HG02981 (cell line): ENCODE results near the gene DUSP16.
"Not testable (repeated sequence)": the region's sequence is repeated elsewhere in the genome, so short reads cannot be mapped to it uniquely, and the experiment has no call there.

ENCODE experiments used
- ATAC-seq: cut with Tn5 transposase; IDR thresholded peaks from one replicate; pipeline ENCODE4 v1.9.1; 2021; ENCODE audit warnings: mild to moderate bottlenecking, moderate library complexity; ENCODE audit not compliant: unreplicated experiment

The DUSP16 gene

DNA sequence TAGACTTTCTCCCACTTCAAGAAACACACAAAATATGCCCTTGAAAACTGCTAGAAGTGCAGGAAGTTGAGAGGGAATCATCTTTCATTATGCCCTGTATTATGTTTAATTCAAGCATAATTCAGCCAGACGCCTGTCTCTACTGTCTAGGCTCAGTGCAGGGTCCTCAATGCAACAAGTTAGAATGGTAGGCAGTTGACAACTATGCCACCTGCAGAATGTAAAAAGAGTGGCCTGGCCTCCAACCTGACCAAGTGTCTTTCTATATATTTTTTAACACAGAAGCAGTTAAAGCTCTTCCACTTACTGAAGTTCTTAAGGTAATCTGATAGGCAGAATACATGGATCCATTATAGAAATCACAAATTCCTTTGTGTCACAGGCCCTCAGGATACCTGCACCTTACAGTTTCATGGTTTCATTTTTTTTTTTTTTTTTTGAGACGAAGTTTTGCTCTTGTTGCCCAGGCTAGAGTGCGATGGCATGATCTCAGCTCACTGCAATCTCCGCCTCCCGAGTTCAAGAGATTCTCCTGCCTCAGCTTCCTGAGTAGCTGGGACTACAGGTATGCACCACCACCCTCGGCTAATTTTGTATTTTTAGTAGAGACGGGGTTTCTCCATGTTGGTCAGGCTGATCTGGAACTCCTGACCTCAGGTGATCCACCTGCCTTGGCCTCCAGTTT lies 60.4 kb downstream of the DUSP16 start:
- not testable (repeated sequence) for ATAC-seq

DNA sequence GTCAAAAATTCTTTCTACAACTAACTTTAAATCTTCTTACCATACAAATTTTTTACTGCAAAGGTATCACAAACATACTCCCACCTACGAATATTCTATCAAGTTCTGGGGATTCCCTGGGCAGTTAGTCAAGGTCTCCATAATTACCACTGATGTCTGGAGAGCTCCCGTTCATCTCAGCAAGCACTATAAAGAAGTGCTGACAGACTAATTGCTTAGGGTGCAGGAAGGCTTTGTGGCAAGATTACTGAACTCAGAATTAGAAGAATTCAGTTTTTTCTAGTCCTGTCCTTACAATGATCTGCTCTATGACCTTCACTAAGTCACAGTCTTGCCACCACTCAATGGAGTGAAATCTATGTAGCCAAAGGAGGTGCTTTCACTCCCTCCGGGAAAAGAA lies 61.5 kb downstream of the DUSP16 start:
- ATAC-seq = no peak

DNA sequence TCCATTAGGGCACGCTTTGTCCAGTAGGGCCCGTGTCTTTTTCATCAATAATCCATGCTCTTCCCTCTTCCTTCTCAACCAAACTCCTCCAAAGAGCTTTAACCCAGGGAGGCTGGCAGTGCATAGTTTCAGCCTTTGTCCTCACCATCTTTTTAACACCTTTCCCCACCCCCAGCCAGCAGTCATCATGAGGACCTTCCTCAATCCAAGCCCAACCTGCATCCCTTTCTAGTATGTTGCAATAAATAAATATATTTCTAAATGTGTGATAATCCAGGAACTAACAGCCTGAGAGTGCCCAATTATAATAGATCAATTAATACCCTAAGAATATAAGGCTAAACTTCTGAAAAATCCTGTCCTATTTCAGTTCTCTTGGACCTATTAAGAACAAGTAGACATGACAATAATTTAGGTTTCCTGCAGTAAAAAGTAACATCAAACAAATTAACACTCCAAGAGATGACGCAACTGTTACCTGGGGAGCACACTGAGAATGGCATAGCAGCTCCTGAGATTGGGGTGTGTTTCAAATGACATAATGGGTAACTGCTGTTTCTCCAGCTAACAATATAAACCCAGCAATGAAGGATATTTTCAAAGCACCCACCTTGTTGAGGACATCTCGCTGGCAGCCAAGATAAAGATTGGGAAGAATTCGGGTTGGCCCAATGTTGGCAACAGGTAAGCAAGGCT lies 62.6 kb downstream of the DUSP16 start:
- no peak for ATAC-seq

DNA sequence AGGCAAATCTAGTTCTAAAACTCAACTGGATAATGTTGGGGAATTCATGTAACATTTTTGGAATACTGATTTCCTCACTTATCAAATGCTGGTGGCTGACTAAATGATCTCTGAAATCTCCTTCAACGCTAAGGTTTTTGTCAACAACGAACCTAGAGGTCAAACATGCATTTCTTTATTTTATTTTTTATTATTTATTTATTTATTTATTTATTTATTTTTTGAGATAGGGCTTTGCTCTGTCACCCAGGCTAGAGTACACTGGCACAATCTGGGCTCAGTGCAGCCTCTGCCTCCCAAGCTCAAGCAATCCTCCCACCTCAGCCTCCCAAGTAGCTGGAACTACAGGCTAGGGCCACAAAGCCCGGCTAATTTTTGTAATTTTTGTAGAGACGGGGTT lies 64.5 kb downstream of the DUSP16 start:
- ATAC-seq = no peak

DNA sequence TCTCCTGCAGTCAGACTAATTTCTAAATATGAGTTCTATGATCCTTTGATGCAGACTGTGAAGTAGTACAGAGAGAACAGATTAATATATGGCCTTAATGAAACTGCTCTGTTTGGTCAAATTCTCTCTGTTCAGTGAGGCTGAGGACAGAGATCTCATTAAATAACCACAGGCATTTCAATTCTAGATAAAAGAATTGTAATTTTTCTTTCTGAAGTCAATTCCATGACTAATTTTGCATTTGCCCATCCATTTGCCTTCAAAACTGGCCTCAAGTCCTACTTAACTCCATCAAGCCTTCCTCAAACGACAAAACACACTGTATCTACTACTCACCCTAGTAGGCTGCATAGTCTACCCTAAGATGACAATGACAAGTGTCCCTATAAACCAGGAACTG lies 67.1 kb downstream of the DUSP16 start:
- ATAC-seq = no peak

DNA sequence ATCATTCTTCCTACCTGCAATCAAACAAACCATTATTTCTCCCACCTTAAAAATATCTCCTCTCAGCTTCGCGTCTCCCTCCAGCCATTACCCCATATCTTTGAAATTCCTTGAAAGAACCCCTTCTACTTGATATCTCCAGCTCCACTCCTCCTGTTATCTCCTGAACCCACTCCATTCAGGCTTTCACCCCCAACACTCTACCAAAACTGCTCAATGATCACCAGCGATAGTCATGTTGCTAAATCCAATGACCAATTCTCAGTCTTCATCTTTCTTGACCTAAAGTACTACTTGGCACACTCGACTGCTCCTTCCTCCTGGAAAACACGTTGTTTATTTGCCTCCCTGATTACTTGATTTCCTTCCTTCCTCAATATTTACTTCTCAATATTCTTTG lies 70.1 kb downstream of the DUSP16 start:
- ATAC-seq = no peak

DNA sequence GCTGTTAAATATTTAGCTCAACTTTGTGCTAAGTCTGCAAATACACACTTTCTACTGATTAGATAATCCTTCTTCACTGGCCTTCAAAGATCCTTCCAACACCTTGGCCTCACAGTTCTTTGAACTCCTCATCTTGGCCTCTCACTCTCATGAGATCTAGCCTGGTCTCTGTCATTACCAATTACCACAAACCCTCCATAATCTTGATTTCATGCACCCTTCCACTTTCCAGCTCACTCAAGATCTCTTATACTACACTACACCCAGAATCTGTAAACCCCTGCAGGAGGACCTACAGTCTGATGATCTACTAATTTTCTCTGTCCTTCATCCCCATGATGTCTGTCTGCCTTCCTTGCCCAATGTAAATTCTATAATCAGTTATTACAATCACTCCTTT lies 71.1 kb downstream of the DUSP16 start:
- ATAC-seq = no peak

DNA sequence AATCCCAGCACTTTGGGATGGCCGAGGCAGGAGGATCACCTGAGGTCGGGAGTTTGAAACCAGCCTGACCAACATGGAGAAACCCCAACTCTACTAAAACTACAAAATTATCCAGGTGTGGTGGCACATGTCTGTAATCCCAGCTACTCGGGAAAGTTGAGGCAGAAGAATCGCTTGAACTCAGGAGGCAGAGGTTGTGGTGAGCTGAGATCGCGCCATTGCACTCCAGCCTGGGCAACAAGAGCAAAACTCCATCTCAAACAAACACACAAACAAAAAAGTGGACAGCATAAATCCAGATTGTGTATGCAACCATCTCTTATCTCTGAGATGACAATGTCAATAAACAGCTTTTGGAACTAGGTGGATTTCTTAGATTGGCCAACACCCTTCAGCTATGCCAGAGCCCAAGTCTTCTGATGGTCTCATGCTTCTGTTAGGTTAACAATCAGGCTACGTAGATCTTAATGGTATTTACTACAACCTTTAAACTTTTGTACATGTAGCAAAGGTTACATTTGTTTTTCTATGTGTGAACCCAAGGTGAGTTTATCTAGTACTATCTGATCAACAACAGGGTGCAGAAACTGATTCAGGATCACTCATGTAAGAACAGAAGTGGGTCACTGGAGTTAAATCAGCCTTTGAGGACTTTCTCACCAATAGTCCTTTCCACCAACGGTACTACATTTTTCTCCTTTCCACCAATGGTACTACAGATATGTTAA lies 73.7 kb downstream of the DUSP16 start:
- ATAC-seq = no peak

DNA sequence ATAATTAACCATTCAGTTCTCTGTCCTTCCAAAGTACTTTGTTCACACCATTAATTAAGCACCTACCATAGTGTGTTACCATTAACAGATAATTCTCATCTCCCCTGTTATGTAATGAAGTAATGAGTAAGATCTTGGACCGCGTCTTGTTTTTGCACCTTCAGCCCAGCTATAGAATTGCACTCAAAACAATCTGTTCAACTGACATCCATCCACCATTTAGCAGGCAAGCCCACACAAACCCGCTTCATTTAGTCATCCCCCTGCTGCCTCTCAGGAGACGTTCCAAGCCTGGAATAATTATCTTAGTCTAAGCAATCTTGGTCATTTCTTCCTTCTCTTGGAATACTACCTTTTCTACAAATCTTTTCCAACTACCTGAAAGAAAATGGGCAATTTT lies 74.4 kb downstream of the DUSP16 start:
- no peak for ATAC-seq

DNA sequence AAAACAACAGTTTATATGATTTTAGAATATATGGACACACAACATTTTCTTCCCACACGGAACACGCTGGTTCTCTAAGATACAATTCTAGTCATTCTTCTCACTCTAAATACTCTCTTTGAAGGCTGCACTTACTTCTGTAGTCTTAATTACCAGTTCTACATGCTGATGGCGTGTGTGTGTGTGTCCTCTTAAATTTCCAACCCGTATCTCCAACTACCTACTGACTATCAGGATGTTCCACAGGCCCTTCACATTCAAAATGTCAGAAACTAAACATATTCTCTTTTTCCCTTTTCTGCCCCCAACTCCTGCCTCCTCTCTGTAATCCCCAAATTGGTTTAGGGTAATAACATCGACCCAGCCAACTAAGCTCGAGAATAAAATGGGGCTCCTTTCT lies 75.2 kb downstream of the DUSP16 start:
- ATAC-seq = no peak

DNA sequence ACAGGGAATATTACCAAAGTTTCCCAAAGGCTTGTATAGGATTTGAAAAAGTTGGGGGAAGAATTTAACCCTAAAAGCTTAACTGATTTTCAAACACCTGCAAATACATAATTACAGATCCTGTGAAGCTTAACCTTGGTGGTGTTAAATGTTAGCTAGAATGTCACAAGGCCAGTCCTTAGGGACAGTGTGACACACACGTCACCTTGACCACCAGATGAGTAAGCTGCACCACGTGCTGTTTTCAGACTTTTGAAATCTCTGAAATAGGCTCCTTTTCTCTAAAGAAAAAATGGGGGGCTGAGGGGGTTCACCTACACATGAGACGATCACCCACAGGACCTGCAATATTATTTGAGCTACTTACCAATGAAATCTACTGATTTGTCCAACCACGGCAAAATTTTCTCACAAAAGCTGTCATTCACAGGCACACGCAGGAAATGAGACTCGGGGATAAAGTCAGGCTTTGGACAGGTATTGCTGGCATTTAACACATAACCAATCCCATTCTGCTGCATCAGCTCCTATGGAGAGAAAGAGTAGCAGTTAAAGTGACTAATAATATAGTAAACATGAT lies 75.9 kb downstream of the DUSP16 start:
- peak; percentile 95 for ATAC-seq

DNA sequence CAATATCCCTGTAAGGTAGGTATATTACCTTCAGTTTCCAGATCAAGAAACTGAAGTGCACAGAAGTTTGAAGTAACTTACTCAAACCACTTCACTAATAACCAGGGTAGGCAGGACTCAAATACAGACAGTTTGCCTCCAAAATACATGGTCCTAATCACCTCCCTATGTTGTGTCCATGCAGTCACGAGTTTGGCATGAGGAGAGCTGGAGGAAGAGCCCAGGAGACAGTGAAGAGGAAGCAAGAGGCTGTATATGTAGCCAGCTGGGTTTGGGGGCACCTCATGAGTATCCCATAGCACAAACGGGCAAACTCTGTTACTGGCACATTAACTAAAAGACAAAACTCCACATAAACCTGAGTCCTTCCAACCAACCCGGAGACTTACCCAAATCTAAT lies 79.2 kb downstream of the DUSP16 start:
- no peak for ATAC-seq

DNA sequence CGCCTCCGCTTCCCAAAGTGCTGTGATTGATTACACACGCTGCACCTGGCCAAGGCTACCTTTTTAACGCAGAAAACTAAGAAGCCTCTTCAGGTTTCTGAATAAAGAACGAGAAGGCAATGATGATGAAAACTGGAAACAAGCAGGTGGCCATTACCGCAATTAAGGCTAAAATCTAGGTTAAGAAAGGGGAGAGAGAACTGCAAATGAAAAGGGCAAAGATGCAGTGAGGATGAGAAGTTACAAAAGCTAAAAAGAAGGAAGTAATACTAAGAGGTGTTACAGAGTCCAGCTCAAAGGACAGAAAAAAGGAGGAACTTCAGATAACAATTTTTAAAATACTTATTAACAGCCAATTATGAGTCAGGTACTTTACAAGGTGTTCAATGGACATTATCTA lies 79.7 kb downstream of the DUSP16 start:
- ATAC-seq = no peak

DNA sequence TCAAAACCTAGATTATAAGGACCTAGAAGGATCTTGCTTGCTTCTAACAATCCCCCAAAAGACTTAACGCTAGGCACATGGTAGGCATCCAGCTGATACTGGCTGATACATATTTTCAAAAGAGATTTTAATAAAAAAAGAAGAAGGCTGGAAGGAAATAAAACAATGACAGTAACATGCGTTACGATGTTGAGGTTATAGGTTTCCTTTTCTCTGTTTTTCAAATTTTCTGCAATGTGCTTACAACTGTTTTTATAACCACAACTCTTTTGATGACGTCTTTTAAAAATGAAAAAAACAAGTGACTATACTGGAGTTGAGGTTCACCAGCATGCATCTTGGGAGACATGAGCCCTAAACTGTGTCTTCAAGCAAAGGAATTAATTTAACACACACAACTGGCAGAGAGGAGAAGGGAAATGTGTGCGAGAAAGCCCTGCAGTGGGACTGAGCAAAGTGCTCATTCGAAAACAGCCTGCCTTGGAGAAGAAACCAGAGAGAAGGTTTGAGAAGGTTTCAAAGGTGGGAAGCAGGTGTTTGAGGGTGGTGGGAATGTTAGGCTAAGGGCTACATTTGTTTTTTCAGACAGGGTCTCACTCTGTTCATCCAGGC lies 80.4 kb downstream of the DUSP16 start:
- ATAC-seq = no peak

DNA sequence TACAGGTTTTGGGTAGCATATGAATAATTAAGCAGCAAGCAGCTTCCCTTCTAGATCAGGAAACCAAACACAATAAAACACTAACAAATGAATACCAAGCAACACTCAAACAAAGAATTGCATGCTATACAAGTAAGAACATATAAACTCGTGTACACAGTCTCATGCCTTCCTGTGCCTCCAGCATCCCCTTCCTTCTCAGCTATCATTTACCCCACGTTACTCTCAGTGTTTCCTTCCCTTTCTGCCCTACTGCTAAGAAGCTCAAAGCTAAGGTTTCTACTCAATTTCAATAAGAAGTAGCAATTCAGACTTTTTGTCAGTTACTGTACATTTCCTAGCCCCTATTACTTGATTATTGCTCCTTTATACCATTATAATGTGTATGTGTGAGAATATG lies 81.0 kb downstream of the DUSP16 start:
- no peak for ATAC-seq

DNA sequence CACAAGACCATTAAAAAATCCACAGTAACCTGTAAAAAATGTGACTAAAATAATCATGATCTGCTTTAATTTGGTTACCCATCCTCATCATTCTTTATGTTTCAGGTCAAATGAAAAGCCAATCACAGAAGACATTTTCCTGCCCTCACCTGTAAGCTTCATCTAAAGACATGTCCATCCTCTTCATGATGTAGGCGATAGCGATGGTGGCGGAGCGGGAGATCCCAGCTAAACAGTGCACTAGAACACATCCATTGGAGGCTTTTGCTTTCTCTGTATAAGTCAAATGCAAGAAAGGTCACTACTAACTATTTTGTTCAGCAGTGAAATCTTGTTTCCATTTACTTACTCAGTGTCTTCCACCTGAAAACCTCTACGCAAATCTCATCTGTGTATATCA lies 82.6 kb downstream of the DUSP16 start:
- ATAC-seq = no peak

DNA sequence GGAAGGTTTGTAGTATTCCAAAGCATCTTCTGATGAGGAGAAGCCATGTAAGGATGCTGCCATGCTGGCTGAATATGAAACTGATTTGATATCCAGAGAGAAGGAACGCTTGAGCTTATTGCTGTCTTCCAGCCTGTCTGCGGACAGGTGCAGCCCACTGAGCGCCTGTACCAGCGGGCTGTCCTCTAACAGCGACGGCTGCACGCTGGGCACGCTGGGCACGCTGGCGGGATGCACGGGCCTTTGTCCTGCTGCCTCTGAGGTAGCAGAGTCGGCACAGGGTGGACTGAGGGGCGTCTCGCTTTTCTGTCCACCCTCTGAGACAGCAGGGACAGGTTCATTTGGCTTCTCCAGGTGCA lies 85.2 kb downstream of the DUSP16 start:
- ATAC-seq = no peak

DNA sequence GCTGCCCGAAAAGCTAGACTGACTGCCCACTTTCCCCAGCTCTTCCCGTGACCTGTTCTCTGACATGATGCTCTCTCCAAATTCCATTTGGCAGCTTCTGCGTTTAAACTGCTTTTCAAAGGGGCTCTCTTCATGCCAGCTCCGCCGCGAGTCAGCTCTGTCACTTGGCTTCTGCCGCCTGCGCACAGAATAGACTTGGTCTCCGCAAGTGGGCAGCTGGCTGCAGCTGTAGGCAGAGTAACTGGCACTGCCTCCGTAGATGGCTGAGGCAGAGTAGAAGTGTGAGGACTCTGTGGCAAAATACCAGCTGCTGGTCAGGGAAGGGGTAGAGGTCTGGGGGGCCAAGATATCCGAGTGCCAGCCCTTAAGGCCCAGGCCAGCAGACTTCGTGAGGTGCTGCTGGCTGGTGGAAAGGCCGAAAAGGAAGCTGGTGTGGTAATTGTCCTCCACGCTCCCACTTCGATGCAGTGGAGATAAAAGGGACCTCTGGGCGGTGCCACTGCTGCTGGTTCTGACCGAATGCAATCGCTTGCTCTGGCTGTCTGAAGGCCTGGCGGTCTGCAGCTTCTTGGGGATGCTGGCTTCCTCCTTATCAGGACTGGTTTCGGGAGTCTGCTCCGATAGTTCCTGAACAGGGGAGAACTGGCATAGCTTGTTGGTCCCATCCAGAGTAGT lies 85.7 kb downstream of the DUSP16 start:
- no peak for ATAC-seq

DNA sequence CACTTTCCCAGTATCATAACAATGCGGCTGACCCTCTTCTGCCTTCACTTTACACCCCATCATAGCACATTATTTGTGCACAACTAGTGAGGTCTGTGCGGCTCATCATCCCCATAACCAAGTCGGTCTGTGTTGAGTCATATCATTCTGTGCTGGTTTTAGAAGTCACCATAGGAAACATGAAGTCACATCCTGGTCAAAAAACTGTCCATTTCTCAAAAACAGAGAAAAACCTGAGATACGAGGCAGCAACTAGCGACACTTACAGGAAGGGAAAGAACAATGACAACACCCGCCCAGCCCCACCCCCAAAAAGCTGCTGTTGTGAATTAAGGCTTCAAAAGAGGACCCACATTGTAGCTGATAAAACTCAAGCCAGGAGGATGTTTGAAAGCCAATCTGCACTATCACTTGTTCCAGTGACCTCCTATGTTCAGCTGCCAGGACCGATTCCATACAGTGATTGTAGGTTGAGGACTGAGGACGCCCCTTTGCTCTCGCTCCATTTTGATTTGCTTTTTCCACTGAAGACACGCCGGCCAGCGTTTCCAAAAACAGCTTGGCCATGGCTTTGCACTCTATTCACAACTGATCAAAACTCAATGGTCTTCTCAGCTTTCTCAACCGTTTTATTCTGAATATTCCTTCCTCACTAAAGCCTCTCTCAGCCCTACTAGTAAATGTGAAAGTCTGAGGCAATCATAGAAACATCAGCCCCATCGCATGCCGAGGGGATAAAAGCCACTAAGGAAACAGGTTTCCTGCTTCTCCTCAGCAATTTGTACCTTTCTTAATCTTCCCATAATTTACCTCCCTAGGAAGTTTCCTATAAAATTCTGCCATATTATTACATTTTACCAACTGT lies 87.5 kb downstream of the DUSP16 start:
- peak; percentile 94 for ATAC-seq

DNA sequence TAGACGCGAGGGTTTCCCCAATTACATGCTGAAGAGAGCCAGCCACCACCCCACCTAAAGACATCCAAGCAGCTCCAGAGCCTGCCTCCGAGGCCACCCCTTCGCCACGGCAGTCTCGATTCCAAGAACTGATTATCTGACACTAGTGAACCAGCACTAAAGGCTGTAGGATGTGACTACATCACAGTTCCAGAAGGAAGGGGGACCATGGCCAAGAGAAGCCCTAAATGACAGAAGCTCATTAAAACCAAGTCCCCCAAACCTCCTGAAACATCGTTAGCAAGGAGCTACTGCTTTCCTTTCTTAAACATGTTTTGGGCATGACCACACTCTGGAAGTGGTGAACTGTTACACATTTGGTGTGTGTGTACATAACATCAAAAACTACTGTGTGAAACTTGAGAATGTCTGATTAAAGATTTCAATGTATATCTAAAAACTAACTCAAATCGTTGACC lies 88.2 kb downstream of the DUSP16 start:
- peak; percentile 32 for ATAC-seq
